Measurements from ENCODE around the gene ACOX1. TPM values are rescaled to one million over a fixed set of nuclear protein-coding genes. Genes with fewer than 3 reads are reported as not detected.

ACOX1 gene
- total and polyA plus RNA-seq, 2 of the 13 experiments (the other 11 are each of a cell fraction or from before 2014, with no cell fraction given), result 86.4 to 120 TPM

GRCh38 chr17:76000016-76000754 is 21.2 kb upstream of the ACOX1 start (continued):
- TF ChIP-seq NFYC (CRISPR knock-in tag; IDR thresholded peaks at IDR 0.05) (no peak), ZNF784 (CRISPR knock-in tag; IDR thresholded peaks at IDR 0.05; ENCODE audit: borderline replicate concordance) (0 out of 2 replicates have a peak, but pooled peaks have one; percentile 29), ZNF570 (CRISPR knock-in tag; IDR thresholded peaks at IDR 0.05; ENCODE audit: borderline replicate concordance) (no peak), IRF2 (CRISPR knock-in tag; IDR thresholded peaks at IDR 0.05) (no peak), PHF8 (CRISPR knock-in tag; IDR thresholded peaks at IDR 0.05) (no peak), ZNF616 (CRISPR knock-in tag; IDR thresholded peaks at IDR 0.05; ENCODE audit: low read depth) (no peak), ZNF460 (CRISPR knock-in tag; IDR thresholded peaks at IDR 0.05; ENCODE audit: borderline replicate concordance) (no peak), NCOA1 (CRISPR knock-in tag; IDR thresholded peaks at IDR 0.05) (no peak), GLI4 (CRISPR knock-in tag; IDR thresholded peaks at IDR 0.05; ENCODE audit: borderline replicate concordance) (no peak), ZNF225 (CRISPR knock-in tag; IDR thresholded peaks at IDR 0.05) (peak; percentile 24; the same call in 1 of the 2 replicates), ZNF556 (CRISPR knock-in tag; IDR thresholded peaks at IDR 0.05; ENCODE audit: borderline replicate concordance) (no peak; the same call in 1 of the 2 replicates), RFX5 (IDR thresholded peaks at IDR 0.05; ENCODE audit: low read depth, low read length) (no peak), ZNF567 (CRISPR knock-in tag; IDR thresholded peaks at IDR 0.05; ENCODE audit: borderline replicate concordance) (no peak), THAP8 (CRISPR knock-in tag; IDR thresholded peaks at IDR 0.05; ENCODE audit: borderline replicate concordance) (no peak)
- TF ChIP-seq, protein P1, sequence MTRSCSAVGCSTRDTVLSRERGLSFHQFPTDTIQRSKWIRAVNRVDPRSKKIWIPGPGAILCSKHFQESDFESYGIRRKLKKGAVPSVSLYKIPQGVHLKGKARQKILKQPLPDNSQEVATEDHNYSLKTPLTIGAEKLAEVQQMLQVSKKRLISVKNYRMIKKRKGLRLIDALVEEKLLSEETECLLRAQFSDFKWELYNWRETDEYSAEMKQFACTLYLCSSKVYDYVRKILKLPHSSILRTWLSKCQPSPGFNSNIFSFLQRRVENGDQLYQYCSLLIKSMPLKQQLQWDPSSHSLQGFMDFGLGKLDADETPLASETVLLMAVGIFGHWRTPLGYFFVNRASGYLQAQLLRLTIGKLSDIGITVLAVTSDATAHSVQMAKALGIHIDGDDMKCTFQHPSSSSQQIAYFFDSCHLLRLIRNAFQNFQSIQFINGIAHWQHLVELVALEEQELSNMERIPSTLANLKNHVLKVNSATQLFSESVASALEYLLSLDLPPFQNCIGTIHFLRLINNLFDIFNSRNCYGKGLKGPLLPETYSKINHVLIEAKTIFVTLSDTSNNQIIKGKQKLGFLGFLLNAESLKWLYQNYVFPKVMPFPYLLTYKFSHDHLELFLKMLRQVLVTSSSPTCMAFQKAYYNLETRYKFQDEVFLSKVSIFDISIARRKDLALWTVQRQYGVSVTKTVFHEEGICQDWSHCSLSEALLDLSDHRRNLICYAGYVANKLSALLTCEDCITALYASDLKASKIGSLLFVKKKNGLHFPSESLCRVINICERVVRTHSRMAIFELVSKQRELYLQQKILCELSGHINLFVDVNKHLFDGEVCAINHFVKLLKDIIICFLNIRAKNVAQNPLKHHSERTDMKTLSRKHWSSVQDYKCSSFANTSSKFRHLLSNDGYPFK (CRISPR knock-in tag; IDR thresholded peaks at IDR 0.05; ENCODE audit: borderline replicate concordance), result peak; percentile 33; the same call in 1 of the 2 replicates
- TF ChIP-seq, protein P2, sequence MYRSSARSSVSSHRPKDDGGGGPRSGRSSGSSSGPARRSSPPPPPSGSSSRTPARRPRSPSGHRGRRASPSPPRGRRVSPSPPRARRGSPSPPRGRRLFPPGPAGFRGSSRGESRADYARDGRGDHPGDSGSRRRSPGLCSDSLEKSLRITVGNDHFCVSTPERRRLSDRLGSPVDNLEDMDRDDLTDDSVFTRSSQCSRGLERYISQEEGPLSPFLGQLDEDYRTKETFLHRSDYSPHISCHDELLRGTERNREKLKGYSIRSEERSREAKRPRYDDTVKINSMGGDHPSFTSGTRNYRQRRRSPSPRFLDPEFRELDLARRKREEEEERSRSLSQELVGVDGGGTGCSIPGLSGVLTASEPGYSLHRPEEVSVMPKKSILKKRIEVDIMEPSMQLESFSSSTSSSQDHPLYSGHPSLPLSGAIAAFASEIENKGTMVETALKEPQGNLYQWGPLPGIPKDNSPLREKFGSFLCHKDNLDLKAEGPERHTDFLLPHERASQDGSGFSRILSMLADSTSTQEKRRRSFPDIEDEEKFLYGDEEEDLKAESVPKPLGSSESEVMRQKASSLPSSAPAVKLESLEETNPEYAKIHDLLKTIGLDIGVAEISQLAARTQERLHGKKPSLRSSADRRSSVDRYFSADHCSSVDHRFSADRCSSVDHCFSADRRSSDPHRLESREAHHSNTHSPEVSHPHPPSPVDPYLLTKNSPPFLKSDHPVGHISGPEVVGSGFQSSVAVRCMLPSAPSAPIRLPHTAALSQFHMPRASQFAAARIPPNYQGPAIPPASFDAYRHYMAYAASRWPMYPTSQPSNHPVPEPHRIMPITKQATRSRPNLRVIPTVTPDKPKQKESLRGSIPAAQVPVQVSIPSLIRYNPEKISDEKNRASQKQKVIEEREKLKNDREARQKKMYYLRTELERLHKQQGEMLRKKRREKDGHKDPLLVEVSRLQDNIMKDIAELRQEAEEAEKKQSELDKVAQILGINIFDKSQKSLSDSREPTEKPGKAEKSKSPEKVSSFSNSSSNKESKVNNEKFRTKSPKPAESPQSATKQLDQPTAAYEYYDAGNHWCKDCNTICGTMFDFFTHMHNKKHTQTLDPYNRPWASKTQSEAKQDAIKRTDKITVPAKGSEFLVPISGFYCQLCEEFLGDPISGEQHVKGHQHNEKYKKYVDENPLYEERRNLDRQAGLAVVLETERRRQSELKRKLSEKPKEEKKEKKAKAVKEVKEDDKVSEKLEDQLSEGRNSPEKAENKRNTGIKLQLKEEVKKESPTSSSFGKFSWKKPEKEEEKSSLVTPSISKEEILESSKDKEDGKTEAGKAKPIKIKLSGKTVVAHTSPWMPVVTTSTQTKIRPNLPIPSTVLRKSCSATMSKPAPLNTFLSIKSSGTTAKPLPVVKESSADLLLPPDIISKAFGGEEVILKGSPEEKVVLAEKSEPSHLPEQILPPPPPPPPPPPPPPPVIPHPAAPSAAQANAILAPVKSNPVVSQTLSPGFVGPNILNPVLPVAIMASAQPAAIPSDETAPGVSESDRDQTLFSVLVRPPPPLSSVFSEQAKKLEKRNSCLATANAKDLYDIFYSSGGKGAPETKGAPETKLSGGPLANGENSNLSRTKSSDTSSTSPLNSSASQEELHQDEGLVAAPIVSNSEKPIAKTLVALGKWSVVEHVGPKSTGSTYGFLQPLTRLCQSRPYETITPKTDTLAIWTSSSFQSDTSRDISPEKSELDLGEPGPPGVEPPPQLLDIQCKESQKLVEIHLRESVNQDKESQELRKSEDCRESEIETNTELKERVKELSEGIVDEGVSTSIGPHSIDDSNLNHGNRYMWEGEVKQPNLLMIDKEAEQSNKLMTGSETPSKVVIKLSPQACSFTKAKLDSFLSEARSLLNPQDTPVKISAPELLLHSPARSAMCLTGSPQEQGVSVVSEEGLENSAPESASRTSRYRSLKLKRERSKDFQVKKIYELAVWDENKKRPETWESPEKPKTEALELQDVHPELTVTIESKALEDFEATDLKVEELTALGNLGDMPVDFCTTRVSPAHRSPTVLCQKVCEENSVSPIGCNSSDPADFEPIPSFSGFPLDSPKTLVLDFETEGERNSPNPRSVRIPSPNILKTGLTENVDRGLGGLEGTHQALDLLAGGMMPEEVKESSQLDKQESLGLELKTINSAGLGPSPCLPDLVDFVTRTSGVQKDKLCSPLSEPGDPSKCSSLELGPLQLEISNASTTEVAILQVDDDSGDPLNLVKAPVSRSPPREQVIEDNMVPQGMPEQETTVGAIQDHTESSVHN (CRISPR knock-in tag; IDR thresholded peaks at IDR 0.05), result no peak
